NCI-H510A treated with DMSO at 0.1 percent for 48 hours (cell line): ENCODE results near the gene CRTC3.
"Not testable (repeated sequence)": the region's sequence is repeated elsewhere in the genome, so short reads cannot be mapped to it uniquely, and the experiment has no call there.

Experiments used
- DNase-seq: peaks from one replicate; lab custom pipeline; 2025; lab: John Stamatoyannopoulos, UW

Gene CRTC3

DNA sequence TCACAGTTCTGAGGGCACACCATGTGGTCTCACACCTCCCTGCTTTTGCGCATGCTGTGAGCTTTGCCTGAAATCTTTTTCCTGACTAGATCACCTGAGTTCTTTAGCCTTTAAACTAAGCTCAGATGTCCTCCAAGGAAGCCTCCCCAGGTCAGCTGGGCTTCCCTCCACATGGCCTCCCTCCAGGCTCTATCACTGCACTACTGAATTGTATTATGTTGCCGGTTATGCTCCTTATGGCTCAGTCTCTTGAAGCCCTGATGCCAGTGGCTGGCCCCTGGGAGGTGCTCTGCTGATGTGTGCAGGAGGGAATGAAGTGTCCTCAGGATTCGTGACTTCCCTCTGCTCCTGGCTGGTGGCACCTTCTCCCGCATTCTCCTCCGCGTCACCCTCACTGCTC, 94.1 kb downstream of the CRTC3 start:
- DNase-seq = no peak

DNA sequence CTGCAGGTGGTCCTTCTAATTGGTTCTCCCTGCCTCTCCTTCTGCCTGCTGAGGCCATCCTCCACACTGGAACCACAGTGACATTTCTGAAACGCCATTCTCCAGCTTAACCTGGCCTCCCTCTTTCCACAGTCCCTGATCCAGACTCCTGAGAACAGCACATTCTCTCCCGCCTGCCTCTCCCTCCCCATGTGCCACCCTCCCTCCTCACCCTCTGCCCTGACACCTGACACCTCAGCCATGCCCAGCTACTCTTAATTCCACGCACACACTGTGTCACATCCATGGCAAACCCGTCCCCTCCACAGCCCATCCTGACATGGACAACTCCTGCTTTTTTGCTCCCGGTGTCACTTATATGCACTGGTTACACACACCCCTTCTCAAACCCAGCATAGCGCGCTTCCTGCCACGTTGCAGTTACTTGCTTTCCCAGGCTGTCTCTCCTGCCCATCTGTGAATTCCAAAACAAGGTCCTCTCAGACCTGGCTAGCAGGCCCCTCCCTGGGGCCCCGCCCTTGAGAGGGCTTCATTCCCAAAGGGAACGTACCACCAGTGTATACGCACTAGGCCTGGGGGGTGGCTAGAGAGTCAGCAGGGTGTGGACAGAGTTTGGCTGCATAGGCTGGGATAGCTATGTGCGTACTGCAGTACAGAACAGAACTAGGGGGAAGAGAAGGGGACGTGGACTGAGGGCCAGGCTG, 94.7 kb downstream of the CRTC3 start:
- no peak for DNase-seq

DNA sequence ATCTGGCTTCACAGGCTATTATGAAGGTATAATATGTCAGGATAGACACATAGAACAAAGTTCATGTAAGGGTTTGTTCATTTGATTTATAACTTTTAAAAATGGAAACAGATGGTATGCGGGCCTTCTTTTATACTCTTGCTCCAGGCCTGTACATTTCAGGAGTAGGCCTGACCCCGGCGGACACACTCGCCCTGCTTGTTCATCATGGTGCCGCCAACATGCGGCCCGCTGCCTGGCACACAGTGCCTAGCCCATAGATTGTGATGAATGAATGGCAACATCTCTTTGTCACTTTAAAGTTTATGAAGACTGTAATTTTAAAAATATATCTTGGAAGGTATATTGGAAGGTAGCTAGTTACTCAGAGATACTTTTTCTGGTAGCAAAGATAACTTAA, 95.3 kb downstream of the CRTC3 start:
- DNase-seq = no peak

DNA sequence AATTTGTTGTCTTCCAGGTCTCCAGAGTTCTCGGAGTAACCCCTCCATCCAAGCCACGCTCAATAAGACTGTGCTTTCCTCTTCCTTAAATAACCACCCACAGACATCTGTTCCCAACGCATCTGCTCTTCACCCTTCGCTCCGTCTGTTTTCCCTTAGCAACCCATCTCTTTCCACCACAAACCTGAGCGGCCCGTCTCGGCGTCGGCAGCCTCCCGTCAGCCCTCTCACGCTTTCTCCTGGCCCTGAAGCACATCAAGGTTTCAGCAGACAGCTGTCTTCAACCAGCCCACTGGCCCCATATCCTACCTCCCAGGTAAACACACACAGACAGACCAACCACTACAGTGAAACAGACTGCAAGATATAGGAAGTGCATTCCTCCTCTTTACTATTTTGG, 99.5 kb downstream of the CRTC3 start:
- DNase-seq = no peak

DNA sequence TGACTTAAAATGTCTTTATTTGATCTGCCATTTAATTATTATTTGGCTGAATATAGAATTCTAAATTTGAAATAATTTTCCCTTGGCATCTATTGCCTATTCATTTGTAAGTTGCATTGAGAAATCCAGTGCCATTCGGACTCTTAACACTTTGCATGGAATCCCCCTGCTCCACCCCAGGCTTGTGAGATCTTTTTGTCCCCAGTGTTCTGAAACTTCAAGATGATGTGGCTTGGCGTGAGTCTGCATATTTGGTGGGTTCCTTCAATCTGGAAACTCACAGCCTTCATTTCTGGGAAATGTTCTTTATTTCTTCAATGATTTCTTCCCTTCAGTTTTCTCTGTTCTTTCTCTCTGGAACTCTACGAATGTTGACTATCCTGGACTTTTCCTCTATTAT, 103.6 kb downstream of the CRTC3 start:
- no peak for DNase-seq

DNA sequence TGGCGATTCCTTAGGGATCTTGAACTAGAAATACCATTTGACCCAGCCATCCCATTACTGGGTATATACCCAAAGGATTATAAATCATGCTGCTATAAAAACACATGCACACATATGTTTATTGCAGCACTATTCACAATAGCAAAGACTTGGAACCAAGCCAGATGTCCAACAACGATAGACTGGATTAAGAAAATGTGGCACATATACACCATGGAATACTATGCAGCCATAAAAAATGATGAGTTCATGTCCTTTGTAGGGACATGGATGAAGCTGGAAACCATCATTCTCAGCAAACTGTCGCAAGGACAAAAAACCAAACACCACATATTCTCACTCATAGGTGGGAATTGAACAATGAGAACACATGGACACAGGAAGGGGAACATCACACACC, 107.3 kb downstream of the CRTC3 start:
- not testable (repeated sequence) for DNase-seq

DNA sequence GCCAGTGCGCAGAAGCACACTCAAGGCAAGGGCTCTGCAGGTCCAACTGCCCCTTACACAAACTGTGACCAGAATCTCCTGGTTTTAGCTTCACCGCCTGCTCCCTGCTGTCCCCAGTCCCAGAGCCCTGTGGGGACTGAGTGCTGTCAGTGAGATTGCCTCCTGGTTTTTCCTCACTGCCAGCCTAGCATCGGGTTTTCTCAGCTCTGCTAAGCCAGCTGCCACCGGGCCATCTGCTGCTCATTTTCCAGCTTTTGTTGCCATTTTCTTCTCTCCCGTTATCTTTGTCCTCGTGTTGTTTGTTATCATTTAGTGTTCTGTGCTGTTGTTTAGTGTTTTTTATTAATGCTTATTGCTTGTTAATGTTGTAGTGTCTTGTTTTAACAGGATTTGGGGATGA, 108.0 kb downstream of the CRTC3 start:
- DNase-seq = no peak

DNA sequence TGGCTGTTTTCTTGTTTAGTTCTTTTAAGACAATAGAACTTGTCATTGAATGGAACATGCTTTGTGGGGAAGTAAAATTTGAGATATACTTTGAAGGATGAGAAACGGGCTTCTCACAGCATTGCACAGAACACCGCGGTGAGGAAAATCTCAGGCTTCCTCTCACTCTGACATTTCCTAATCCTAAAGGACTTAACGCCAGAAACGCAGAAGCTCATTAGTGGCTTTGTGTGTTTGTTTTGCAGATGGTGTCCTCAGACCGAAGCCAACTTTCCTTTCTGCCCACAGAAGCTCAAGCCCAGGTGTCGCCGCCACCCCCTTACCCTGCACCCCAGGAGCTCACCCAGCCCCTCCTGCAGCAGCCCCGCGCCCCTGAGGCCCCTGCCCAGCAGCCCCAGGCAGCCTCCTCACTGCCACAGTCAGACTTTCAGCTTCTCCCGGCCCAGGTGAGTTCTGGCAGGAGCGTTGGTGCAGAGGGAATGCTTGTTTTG, 108.5 kb downstream of the CRTC3 start:
- no peak for DNase-seq

DNA sequence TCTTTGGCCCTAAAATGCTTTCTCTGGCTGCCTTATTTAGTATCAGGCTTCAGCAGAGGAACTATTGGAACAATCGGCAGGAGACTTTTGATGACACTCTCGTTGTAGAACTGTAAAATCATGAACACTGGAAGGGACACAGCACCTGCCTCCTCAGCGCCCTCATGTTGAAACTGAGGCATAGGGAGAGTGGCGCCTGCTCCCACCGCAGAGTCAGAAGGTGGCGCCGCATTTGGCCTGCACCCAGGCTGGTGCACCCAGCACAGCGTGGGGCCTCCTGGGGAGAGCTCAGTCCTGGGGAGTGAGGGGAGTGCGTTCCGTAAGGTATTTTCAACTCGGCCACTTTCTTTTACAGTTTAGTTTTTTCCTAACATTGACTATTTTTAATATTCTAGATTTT, 109.2 kb downstream of the CRTC3 start:
- DNase-seq = no peak

DNA sequence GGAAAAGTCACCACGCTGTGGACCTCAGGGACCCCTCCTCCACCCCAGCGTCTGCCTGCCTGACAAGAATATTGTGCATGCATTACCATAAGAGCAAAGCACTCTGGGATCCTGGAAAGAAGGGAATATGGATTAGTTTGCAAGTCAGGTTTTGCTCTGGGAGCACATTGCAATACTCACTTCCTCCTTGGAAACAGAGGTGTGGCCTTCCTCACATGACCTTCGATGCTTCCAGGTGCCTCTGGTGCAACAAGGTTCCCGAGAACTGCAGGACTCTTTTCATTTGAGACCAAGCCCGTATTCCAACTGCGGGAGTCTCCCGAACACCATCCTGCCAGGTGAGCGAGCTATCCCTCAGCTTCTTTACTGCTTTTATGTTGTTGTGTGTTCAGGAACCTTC, 111.1 kb downstream of the CRTC3 start:
- no peak for DNase-seq

DNA sequence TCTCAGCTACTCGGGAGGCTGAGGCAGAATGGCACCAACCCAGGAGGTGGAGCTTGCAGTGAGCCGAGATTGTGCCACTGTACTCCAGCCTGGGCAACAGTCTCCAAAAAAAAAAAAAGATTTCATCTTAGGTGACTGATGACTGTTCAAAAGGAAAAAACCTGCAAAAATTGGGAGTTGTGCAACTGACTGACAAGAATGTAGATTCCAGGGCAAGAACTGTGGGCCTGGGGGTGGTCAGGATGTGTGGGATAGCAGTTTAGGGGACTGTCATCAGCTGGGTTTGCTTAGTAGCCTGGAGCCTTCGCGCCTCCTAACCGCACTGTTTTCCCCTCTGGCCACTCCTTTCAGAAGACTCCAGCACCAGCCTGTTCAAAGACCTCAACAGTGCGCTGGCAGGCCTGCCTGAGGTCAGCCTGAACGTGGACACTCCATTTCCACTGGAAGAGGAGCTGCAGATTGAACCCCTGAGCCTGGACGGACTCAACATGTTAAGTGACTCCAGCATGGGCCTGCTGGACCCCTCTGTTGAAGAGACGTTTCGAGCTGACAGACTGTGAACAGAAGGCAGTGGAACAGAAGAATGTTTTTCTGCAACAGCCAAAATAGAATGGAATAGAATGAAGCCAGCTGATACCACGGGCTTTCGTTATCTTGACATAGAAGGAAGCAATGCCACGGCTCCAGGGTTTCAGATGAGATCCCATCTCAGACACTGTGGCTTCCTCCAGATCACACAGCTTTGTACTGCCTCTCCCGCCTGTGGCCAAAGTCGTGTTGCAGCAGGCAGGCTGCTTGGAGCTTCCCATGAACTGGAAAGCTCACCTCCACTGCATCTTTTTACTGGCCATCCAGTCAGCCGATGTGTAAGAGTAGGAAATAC, 112.1 kb downstream of the CRTC3 start:
- DNase-seq = no peak

DNA sequence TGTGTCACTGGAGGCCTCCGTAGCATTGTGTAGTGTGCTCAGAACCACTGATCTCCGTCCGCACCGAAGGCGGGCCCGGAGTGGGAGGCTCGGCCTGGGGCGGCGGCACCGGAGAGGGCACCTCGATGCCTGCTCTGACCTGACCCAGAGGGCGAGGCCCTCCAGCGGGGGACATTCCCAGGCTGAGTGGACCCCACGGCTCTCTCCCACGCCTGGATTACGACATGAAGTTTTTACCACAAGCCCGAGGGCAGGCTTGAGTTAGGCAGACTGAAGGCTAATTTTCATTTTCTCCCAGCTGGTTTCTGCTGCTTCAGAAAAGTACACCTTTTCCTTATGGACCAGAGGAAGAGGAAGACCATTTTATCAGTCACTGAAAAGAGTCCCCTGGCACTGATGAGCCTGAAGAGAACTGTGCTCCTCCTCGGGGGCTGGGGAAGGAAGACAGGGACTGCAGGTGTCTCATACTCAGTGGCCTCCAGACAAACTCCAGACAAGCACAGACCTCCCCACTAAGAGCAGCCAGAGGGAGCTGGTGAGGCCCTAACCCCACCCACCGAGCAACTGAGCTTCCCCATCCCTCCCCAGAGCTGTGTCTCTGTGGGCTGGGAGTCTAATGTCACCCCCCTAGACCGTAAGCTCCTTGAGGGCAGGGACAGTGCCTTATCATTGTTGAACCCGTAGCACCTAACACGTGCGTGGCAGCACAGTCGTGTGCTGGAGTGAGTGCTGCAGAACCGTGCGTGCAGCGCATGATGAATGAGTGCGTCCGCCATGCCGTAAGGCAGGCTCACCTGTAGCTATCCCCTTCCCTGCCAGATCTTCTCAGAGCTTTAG, 113.0 kb downstream of the CRTC3 start:
- DNase-seq = no peak

DNA sequence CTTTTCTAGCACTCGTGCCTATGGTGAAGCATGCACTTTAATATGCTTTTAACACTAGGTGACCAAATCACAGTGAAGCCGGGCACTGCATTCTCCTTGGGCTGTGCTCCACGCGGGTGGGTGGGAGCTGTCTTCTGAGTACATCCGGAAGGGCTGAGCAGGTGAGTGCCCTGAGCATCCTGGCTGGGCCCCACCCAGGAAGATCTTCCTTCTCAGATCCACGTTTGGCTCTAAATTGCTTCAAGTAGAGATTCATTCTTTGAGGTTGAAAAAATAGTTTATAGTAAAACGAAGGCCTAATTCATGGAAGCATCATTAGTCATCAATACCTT, 113.5 kb downstream of the CRTC3 start:
- no peak for DNase-seq

DNA sequence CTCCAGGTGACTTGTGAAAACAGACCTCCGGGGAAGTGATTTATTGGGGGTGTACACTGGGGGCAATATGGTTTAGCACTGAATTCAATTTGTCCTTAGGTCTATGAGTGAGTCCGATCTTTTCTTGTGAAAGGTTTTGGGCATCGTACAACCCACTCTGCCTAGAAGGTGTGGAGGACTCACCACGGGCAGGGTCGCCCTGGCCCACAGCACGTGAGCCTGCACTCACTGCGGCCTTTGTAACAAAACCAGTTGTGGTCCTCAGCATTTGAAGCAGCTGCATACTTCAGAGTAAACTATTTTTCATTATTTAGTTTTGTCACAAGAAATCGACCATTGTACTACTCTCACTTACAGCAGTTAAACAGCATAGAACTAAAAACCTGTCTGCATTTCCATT, 114.8 kb downstream of the CRTC3 start:
- DNase-seq = no peak

DNA sequence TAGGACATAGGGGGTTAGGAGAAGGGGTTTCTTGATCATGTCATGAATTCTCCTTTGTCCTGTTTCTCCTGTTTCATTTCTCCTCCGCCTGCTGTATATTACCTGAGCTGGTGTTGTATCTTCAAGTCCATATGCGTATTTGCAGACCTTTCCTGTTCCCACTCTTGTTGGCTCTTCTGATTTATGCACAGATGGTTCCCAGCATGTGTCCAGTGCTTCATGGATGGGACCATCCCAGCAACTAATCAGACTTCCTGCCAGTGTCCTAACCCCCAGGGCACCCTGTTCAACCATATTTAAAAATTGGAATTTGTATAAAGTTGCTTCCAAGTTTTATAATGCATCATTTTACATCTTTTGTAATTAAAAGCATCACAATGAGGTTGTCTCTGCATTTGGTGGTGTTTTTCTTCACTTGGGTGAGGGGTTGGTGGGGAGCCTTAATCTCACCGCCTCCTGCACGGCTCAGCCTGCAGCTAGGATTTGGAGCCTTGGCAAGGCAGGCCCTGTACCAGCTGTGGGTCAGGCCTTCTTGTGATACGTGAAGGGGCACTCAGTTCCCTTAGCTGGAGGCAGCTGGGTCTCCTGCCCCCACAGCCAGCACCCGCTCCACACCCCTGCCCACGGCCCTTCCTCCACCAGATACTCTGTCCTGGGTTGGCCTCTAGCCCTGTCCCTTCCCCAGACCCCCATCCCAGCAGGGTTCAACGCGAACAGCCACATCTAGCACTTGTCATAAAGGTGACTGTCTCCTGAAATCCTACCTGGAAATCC, 115.4 kb downstream of the CRTC3 start:
- DNase-seq = no peak

DNA sequence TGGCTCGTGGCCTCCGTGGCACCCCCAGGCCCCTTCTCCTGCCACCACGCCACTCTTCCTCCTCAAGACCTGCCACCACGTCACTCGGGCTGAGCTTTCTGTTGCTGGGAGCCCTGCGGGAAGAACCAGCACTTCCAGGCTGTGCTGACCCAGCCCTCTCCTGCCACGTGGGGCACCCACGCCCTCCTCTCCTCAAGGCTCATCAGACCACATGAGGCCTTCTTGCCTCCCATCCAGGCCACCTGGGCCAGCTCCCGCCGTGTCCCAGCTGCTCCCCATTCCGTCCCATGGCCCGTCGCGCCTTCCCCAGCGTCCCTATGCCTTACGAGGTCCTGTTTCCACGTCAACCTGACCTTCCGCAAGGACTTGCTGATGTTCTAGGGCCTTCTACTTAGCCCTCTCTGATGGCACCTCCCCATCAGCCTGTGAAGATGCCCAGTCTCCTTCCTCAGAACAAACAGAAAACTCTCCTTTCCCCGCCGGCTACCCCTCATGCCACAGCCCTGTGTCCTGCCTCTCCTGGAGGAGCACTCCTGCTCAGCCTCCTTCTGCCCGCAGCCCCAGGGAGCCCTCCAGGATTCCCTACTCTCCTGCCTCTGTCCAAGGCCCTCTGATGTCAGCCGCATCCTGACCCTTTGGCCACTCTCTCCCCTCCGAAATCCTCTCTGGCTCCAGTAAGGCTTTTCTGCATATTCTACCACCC, 116.3 kb downstream of the CRTC3 start:
- no peak for DNase-seq

DNA sequence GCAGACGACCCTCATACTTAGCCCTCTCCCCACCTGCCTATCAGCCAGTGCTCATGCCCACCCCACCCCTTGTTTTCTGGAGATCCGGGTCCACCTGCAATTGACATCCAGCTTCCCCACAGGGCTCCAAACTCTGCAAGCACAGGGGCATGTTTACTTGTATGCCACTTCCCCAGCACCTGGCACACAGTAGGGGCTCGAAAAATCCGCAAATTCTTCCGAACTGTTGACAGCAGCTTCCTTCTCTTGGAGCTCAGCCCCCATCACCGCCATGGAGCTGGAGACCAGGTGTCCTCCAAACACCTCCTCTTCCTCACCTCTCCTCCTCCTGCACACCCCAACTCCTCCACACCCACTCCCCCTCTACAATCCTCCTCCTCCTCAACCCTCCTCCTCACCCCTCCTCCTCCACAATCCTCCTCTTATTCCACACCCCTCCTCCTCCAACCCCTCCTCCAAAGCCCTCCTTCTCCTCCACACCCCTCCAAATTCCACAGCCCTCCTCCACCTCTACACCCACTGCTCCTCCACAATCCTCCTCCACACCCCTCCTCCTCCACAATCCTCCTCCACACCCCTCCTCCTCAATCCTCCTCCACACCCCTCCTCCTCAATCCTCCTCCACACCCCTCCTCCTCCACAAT, 117.1 kb downstream of the CRTC3 start:
- DNase-seq = no peak

DNA sequence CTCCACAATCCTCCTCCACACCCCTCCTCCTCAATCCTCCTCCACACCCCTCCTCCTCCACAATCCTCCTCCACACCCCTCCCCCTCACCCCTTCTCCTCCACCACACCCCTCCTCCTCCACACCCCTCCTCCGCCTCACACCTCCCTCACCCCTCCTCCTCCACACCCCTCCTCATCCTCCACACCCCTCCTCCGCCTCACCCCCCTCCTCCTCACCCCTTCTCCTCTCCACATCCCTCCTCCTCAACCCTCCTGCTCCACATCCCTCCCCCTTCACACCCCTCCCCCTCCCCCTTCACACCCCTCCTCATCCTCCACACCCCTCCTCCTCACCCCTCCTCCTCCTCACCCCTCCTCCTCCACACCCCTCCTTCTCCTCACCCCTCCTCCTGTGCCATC, 117.6 kb downstream of the CRTC3 start:
- DNase-seq = no peak

DNA sequence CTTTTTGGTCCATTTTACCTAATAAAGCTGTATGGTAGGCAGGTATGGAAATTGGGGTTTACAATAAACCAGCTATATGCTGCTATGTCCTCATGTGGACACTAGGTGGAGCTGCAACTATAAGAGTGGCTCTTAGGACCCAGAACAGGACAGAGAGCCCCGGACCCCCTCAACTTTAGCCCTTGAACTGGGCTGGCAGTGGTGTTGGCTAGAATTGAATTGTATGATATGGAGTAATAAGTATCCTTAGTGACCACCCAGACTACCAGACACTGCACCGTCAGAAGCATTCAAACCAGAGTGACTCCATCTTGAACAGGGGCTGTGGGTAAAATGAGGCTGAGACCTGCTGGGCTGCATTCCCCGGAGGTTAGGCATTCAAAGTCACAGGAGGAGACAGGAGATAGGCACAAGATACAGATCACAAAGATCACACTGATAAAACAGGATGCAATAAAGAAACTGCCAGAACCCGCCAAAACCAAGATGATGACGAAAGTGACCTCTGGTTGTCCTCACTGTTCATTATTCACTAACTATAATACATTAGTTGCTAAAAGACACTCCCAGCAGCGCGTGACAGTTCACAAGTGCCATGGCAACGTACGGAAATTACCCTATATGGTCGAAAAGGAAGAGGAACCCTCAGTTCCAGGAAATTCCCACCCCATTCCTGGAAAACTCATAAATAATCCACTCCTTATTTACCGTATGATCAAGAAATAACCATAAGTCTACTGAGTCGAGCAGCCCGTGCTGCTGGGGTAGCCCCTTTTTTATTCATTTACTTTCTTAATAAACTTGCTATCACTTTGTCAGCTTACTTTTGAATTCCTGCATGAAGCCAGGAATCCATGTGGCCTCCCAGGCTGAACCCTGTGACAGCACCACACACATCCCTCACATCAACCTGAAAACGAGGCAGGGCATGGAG, 118.7 kb downstream of the CRTC3 start:
- DNase-seq = peak; percentile 21
